Panc1 (cell line): ENCODE data around the gene IFI30. TPM values are rescaled to one million over a fixed set of nuclear protein-coding genes. Genes with fewer than 3 reads are reported as not detected.

ENCODE experiments used
- ATAC-seq: fragments of 200-7000 bp; cut with Tn5 transposase; 2 replicates; pipeline ENCODE4 v1.9.1; 2020; ENCODE audit warnings: mild to moderate bottlenecking, moderate library complexity
- BruUV-seq: library from RNA; stranded (reverse); fragments of 400-500 nt; replicated peaks from 2 replicates; lab custom pipeline; 2021; lab: Mats Ljungman, UMichigan
- CTCF ChIA-PET: fragments of 300-600 bp; sonication (Branson Sonifier 250); formaldehyde crosslinking; loops from one replicate; lab custom pipeline; 2022; ENCODE audit warnings: antibody characterized with exemption; lab: Charles Lee
- POLR2A ChIA-PET: fragments of 300-600 bp; sonication (Branson Sonifier 250); formaldehyde crosslinking; loops from one replicate; lab custom pipeline; 2022; ENCODE audit warnings: antibody characterized with exemption; lab: Charles Lee
- DNase-seq: peaks from one replicate; pipeline ENCODE4 v3.0.0-alpha.2; 2010; ENCODE audit warnings: low read depth, low spot score
- H3K27ac ChIP-seq: 2 replicates; pipeline ENCODE4 v1.5.1; 2011; ENCODE audit warnings: mild to moderate bottlenecking, low read length, inconsistent platforms
- H3K27me3 ChIP-seq: fragments of 200-500 bp; sonication (Bioruptor generic); 2 replicates; pipeline ENCODE4 v1.6.0; 2014; ENCODE audit warnings: low read length, inconsistent platforms; ENCODE audit not compliant: control insufficient read depth, insufficient read depth
- H3K36me3 ChIP-seq: fragments of 200-500 bp; sonication (Bioruptor generic); 2 replicates; pipeline ENCODE4 v1.5.1; 2014; ENCODE audit warnings: inconsistent platforms, mild to moderate bottlenecking, low read length, moderate library complexity; ENCODE audit not compliant: control insufficient read depth, insufficient read depth
- H3K4me1 ChIP-seq: 2 replicates; pipeline ENCODE4 v1.5.1; 2011; ENCODE audit warnings: inconsistent platforms, mild to moderate bottlenecking, low read length, moderate library complexity; ENCODE audit not compliant: control insufficient read depth, insufficient read depth
- H3K4me3 ChIP-seq, 2 experiments: 2 replicates each; pipeline ENCODE4 v1.5.1; 2011 to 2012; ENCODE audit warnings: low read depth in 2 of 2, low read length in 2 of 2, mild to moderate bottlenecking in 2 of 2, inconsistent platforms in 1 of 2, moderate library complexity in 1 of 2
- H3K9me3 ChIP-seq: fragments of 200-500 bp; sonication (Bioruptor generic); 2 replicates; pipeline ENCODE4 v1.5.1; 2014; ENCODE audit warnings: low read depth, mild to moderate bottlenecking, inconsistent platforms, low read length, moderate library complexity; ENCODE audit not compliant: control insufficient read depth, insufficient read depth
- CTCF ChIP-seq: fragments of 450-650 bp; IDR thresholded peaks from 2 replicates; pipeline ENCODE4 v1.5.1; 2017; ENCODE audit warnings: mild to moderate bottlenecking
- POLR2AphosphoS5 ChIP-seq: IDR thresholded peaks from 2 replicates; pipeline ENCODE4 v1.6.1; 2012; ENCODE audit warnings: mild to moderate bottlenecking, low read depth, low read length, moderate library complexity
- REST ChIP-seq, 2 experiments: IDR thresholded peaks; 2 replicates each; pipeline ENCODE4 v1.6.1; 2011 to 2012; ENCODE audit warnings: low read depth in 2 of 2, control low read depth in 1 of 2, low read length in 1 of 2, mild to moderate bottlenecking in 1 of 2, moderate library complexity in 1 of 2; ENCODE audit not compliant: insufficient read depth in 1 of 2
- SIN3A ChIP-seq: IDR thresholded peaks from 2 replicates; pipeline ENCODE4 v1.6.1; 2012; ENCODE audit warnings: low read depth, mild to moderate bottlenecking, low read length, moderate library complexity, borderline replicate concordance; ENCODE audit not compliant: insufficient read depth
- TCF7L2 ChIP-seq: IDR thresholded peaks from 2 replicates; pipeline ENCODE4 v1.6.1; 2011; ENCODE audit warnings: mild to moderate bottlenecking, low read depth, low read length, inconsistent platforms
- in situ Hi-C: cut with HindIII; loops from 2 replicates; pipeline ENCODE4 v1.10.0; 2016; ENCODE audit warnings: low sequenced_read_pairs, low pct_unique_long_range_greater_than_20kb
- intact Hi-C: fragments of 100-400 bp; cut with micrococcal nuclease; formaldehyde crosslinking; loops from one replicate; pipeline ENCODE4 v1.10.0; 2022; ENCODE audit not compliant: unreplicated experiment
- total RNA-seq: library from RNA; stranded (reverse); gene quantifications from one replicate; pipeline ENCODE4 v1.2.1, GENCODE V29; 2021; ENCODE audit not compliant: unreplicated experiment

IFI30 gene
- total RNA-seq, 1 experiment from 2014 or later: 39.7 TPM

GRCh38 chr19:18225702-18226468 lies 52.3 kb downstream of the IFI30 start, which contains the start of gene PDE4C:
TSS of gene PDE4C (minus strand) at chr19:18226438. CDS start at chr19:18226415, 23 bp downstream.
- no TSS peak for BruUV-seq
- H3K27me3 ChIP-seq: no peaks in the 10 kb centered on the region
- POLR2A ChIA-PET: no interaction called here
- no peak; the same call in 1 of the 2 replicates for ATAC-seq
- intact Hi-C loops: no loop called here
- no peaks in the 10 kb centered on the region; the same call in 1 of the 2 replicates for H3K4me1 ChIP-seq
- H3K4me3 ChIP-seq: no peak within 1 kb of the TSS
- H3K9me3 ChIP-seq: no peaks in the 10 kb centered on the region
- H3K36me3 ChIP-seq: no peaks in the 10 kb centered on the region
- in situ Hi-C loops: no loop called here
- H3K27ac ChIP-seq: no peak within 1 kb of the TSS; the same call in 1 of the 2 replicates
- TF ChIP-seq SIN3A (no peak), POLR2AphosphoS5 (no peak)
- CTCF ChIA-PET: interaction anchor here (0.5 to 0.6 kb wide), 3 partner anchors 44 to 346 kb away, joined by 3 to 4 read pairs (median 4); no protein-coding TSS in a partner anchor
- no peak for DNase-seq

- no peak overlapping the region for H3K4me3 ChIP-seq
- intact Hi-C loops (no loop called here), in situ Hi-C loops (no loop called here)
- no TSS peak for BruUV-seq
- no peaks in the 10 kb centered on the region for H3K36me3 ChIP-seq
- H3K9me3 ChIP-seq: no peaks in the 10 kb centered on the region
- no peak for DNase-seq
- H3K27me3 ChIP-seq: no peaks in the 10 kb centered on the region
- H3K4me1 ChIP-seq: no peaks in the 10 kb centered on the region; the same call in 1 of the 2 replicates
- TF ChIP-seq CTCF: no peak
- TF ChIP-seq TCF7L2: no peak
- TF ChIP-seq POLR2AphosphoS5: no peak
- no peak for TF ChIP-seq SIN3A
- TF ChIP-seq REST (IDR thresholded peaks at IDR 0.05; ENCODE audit: insufficient read depth in 1 of 2, low read depth in 2 of 2, low read length in 1 of 2): no peak
- H3K27ac ChIP-seq: no peak overlapping the region
- CTCF ChIA-PET: no interaction called here
- ATAC-seq: no peak
- POLR2A ChIA-PET: no interaction called here
Observed at GRCh38 chr19:18226956-18227780, 53.6 kb downstream of the IFI30 start.

Other genes starting within 250 kb of the IFI30 start
- gene CCDC124, start 240.8 kb upstream of the IFI30 start, total RNA-seq: 110 TPM
- 0.90 TPM for gene KCNN1, start 206.7 kb upstream of the IFI30 start, total RNA-seq
- gene ARRDC2, start 165.6 kb upstream of the IFI30 start, total RNA-seq: 21.4 TPM
- gene IL12RB1, start 86.9 kb upstream of the IFI30 start, total RNA-seq: 0.36 TPM
- 13.1 TPM for gene MAST3, start 76.0 kb upstream of the IFI30 start, total RNA-seq
- gene PIK3R2, start 20.6 kb upstream of the IFI30 start, total RNA-seq: 37.6 TPM
- 13.3 TPM for gene MPV17L2, start 19.4 kb downstream of the IFI30 start, total RNA-seq
- gene RAB3A, start 30.2 kb downstream of the IFI30 start, total RNA-seq: 1.0 TPM
- gene PDE4C, start 52.6 kb downstream of the IFI30 start, total RNA-seq: 0.98 TPM
- gene IQCN, start 100.6 kb downstream of the IFI30 start, total RNA-seq: 2.5 TPM
- gene JUND, start 107.8 kb downstream of the IFI30 start, total RNA-seq: 130 TPM
- gene LSM4, start 149.3 kb downstream of the IFI30 start, total RNA-seq: 209 TPM
- 36.3 TPM for gene PGPEP1, start 166.8 kb downstream of the IFI30 start, total RNA-seq
- 335 TPM for gene GDF15, start 212.3 kb downstream of the IFI30 start, total RNA-seq
- 0.15 TPM for gene LRRC25, start 223.8 kb downstream of the IFI30 start, total RNA-seq
- gene SSBP4, start 245.6 kb downstream of the IFI30 start, total RNA-seq: 128 TPM